Tibial nerve (tissue), 3 donors: ENCODE results near the gene CYP3A5.

Source experiments
- POLR2A ChIP-seq, 2 donors: fragments of 450-650 bp; IDR thresholded peaks; one replicate each; pipeline ENCODE4 v1.6.1; 2017; ENCODE audit warnings: antibody characterized with exemption in 2 of 2, mild to moderate bottlenecking in 2 of 2, moderate library complexity in 2 of 2
- TF ChIP-seq, protein P1 (sequence below), 5 experiments: fragments of 200-600 bp in 3 of 5; fragments of 450-650 bp in 2 of 5; sonication (generic) in 3 of 5; IDR thresholded peaks; one replicate each; pipeline ENCODE4 v1.5.1; 2016 to 2019; ENCODE audit warnings: antibody characterized with exemption in 5 of 5, mild to moderate bottlenecking in 3 of 5, moderate library complexity in 2 of 5

DNA sequence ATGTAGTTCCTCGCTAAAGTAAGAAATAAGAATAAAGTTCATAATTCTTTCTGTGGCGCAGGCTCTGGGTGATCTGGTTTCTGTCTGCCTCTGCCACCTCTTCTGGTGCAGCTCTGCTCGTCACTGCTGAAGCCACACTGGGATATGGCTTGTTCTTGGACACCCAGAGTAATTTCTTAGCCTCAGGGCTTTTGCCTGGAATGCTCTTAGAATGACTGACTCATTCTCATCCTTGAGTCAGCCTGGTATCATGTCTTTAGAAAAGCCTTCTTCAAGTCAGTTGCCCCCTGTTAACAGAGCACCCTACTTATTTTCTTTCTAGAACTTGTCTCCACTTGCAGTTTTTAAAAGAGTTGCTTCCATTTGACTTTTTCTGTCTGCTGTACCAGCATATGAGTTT is 61.1 kb downstream of the CYP3A5 start:
- TF ChIP-seq, protein P1, sequence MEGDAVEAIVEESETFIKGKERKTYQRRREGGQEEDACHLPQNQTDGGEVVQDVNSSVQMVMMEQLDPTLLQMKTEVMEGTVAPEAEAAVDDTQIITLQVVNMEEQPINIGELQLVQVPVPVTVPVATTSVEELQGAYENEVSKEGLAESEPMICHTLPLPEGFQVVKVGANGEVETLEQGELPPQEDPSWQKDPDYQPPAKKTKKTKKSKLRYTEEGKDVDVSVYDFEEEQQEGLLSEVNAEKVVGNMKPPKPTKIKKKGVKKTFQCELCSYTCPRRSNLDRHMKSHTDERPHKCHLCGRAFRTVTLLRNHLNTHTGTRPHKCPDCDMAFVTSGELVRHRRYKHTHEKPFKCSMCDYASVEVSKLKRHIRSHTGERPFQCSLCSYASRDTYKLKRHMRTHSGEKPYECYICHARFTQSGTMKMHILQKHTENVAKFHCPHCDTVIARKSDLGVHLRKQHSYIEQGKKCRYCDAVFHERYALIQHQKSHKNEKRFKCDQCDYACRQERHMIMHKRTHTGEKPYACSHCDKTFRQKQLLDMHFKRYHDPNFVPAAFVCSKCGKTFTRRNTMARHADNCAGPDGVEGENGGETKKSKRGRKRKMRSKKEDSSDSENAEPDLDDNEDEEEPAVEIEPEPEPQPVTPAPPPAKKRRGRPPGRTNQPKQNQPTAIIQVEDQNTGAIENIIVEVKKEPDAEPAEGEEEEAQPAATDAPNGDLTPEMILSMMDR (IDR thresholded peaks at IDR 0.05): no peak
- TF ChIP-seq POLR2A (IDR thresholded peaks at IDR 0.05): no peak
